Measurements from ENCODE around the gene ARHGEF35.
"Not testable (repeated sequence)": the region's sequence is repeated elsewhere in the genome, so short reads cannot be mapped to it uniquely, and the experiment has no call there.

ARHGEF35 gene

DNA sequence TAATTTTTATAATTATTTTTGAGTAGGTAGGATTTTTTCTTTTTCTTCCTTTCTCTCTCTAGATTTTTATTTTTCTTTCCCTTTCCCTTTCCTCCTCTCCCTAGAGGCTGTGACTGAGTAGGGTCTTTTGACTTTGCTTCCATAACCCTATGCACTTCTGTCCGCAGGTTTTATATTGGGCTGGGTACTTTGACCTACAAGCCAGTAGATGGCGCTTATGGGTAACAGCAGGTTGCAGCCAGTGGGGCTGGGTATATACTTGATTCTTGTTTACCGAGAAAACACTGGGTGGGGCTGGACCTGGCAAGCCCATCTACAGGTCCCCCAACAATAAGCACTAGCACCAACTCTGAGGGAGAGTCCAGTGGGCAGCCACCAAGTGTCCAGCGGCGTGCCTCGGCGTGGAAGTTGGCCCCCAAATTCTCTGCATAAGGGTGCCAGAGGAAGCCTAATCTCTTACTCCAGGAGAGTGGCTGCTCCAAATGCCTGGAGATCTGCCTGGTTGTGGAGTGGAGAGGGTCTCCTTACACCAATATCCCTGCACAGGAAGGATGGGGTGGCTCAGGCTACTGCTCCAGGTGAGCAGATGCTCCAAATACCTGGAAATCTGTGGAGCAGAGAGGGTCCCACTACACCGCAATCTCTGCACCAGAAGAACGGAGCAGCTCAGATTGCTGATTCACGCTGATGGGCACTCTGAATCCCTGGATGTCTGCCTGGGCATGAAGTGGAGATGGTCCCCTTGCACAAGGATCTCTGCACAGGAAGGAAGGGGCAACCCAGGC lies 17.1 kb downstream of the ARHGEF35 start:
- H3K27ac ChIP-seq (ENCODE audit: low read depth, low read length, severe bottlenecking); H3K4me3 ChIP-seq (ENCODE audit: extremely low read depth, insufficient read depth, low read length, poor library complexity, severe bottlenecking); H3K9me3 ChIP-seq (ENCODE audit: control insufficient read depth, low read length); H3K4me1 ChIP-seq (ENCODE audit: control insufficient read depth, insufficient read depth, low read length, poor library complexity, severe bottlenecking); H3K36me3 ChIP-seq (ENCODE audit: control insufficient read depth, insufficient read depth, low read length): not testable (repeated sequence)
- WGBS, 2 experiments (ENCODE audit: insufficient coverage in 2 of 2) = no CpG with 5 or more reads among the region's 10 CpGs

DNA sequence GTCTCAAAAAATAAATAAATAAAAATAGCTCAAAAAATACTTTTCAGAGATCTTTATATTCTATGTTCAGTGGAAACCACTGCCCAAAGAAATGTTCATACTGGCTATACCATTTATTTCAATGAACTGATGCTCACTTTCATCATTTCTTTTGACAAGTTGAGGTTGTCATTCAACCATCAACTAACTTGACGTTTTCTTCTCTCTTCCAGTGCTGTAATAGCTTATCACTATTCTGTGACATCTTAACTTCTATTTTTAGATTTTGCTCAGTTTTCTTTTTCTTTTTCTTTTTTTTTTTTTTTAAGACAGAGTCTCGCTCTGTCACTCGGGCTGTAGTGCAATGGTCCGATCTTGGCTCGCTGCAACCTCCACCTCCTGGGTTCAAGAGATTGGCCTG lies 21.0 kb downstream of the ARHGEF35 start:
- Histone ChIP-seq H3K4me1 (ENCODE audit: control insufficient read depth, insufficient read depth, low read length, poor library complexity, severe bottlenecking) (no peaks in the 10 kb centered on the region), H3K27ac (ENCODE audit: low read depth, low read length, severe bottlenecking) (no peak overlapping the region), H3K4me3 (ENCODE audit: extremely low read depth, insufficient read depth, low read length, poor library complexity, severe bottlenecking) (no peak overlapping the region), H3K36me3 (ENCODE audit: control insufficient read depth, insufficient read depth, low read length) (no peaks in the 10 kb centered on the region), H3K9me3 (ENCODE audit: control insufficient read depth, low read length) (no peaks in the 10 kb centered on the region)
- WGBS, 2 experiments (ENCODE audit: insufficient coverage in 2 of 2) = 89 to 91% methylated on average over 1 to 5 of the region's 5 CpGs

DNA sequence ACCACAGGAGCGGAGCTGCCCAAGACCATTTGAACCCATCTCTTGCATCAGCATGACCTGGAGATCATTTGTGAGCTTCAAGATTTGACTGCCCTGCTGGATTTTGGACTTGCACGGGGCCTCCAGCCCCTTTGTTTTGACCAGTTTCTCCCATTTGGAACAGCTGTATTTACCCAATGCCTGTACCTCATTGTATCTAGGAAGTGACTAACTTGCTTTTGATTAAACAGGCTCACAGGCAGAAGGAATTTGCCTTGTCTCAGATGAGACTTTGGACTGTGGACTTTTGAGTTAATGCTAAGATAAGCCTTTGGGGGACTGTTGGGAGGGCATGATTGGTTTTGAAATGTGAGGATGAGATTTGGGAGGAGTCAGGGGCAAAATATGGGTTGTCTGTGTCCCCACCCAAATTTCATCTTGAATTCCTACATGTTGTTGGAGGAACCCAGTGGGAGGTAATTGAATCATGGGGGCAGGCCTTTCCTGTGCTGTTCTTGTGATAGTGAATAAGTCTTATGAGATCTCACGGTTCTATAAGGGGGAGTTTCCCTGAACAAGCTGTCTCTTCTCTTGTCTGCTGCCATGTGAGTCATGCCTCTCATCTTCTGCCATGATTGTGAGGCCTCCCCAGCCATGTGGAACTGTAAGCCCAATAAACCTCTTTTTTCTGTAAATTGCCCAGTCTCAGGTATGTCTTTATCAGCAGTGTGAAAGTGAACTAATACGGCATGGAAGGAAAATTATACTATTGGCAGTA lies 23.9 kb downstream of the ARHGEF35 start:
- H3K4me3 ChIP-seq (ENCODE audit: extremely low read depth, insufficient read depth, low read length, poor library complexity, severe bottlenecking); H3K36me3 ChIP-seq (ENCODE audit: control insufficient read depth, insufficient read depth, low read length); H3K27ac ChIP-seq (ENCODE audit: low read depth, low read length, severe bottlenecking); H3K4me1 ChIP-seq (ENCODE audit: control insufficient read depth, insufficient read depth, low read length, poor library complexity, severe bottlenecking); H3K9me3 ChIP-seq (ENCODE audit: control insufficient read depth, low read length): not testable (repeated sequence)
- 94 to 100% methylated on average over 2 to 4 of the region's 4 CpGs for WGBS, 2 experiments (ENCODE audit: insufficient coverage in 2 of 2)

GRCh38 chr7:144164784-144165183 lies 30.8 kb downstream of the ARHGEF35 start:
- no peaks in the 10 kb centered on the region for H3K9me3 ChIP-seq (ENCODE audit: control insufficient read depth, low read length)
- no peak overlapping the region for H3K27ac ChIP-seq (ENCODE audit: low read depth, low read length, severe bottlenecking)
- no peak overlapping the region for H3K4me3 ChIP-seq (ENCODE audit: extremely low read depth, insufficient read depth, low read length, poor library complexity, severe bottlenecking)
- 93% methylated on average over 2 of the region's 2 CpGs; no CpG with 5 or more reads in 1 of the 2 experiments for WGBS, 2 experiments (ENCODE audit: insufficient coverage in 2 of 2)
- H3K36me3 ChIP-seq (ENCODE audit: control insufficient read depth, insufficient read depth, low read length) = no peaks in the 10 kb centered on the region
- H3K4me1 ChIP-seq (ENCODE audit: control insufficient read depth, insufficient read depth, low read length, poor library complexity, severe bottlenecking) = no peaks in the 10 kb centered on the region

GRCh38 chr7:144158861-144159260 lies 36.8 kb downstream of the ARHGEF35 start:
- H3K27ac ChIP-seq (ENCODE audit: low read depth, low read length, severe bottlenecking) = no peak overlapping the region
- no peaks in the 10 kb centered on the region for H3K36me3 ChIP-seq (ENCODE audit: control insufficient read depth, insufficient read depth, low read length)
- H3K9me3 ChIP-seq (ENCODE audit: control insufficient read depth, low read length) = no peaks in the 10 kb centered on the region
- no peaks in the 10 kb centered on the region for H3K4me1 ChIP-seq (ENCODE audit: control insufficient read depth, insufficient read depth, low read length, poor library complexity, severe bottlenecking)
- WGBS, 2 experiments (ENCODE audit: insufficient coverage in 2 of 2) = no CpG with 5 or more reads among the region's 1 CpG
- H3K4me3 ChIP-seq (ENCODE audit: extremely low read depth, insufficient read depth, low read length, poor library complexity, severe bottlenecking) = no peak overlapping the region

- Histone ChIP-seq H3K36me3 (ENCODE audit: control insufficient read depth, insufficient read depth, low read length) (no peaks in the 10 kb centered on the region), H3K27ac (ENCODE audit: low read depth, low read length, severe bottlenecking) (no peak overlapping the region), H3K4me1 (ENCODE audit: control insufficient read depth, insufficient read depth, low read length, poor library complexity, severe bottlenecking) (no peaks in the 10 kb centered on the region), H3K4me3 (ENCODE audit: extremely low read depth, insufficient read depth, low read length, poor library complexity, severe bottlenecking) (no peak overlapping the region), H3K9me3 (ENCODE audit: control insufficient read depth, low read length) (no peaks in the 10 kb centered on the region)
- WGBS, 2 experiments (ENCODE audit: insufficient coverage in 2 of 2) = 60% methylated on average over 1 of the region's 2 CpGs; no CpG with 5 or more reads in 1 of the 2 experiments
These were observed 47.3 kb downstream of the ARHGEF35 start for GRCh38 chr7:144148224-144148827.

GRCh38 chr7:144144426-144144825 lies 51.2 kb downstream of the ARHGEF35 start:
- Histone ChIP-seq H3K4me1 (ENCODE audit: control insufficient read depth, insufficient read depth, low read length, poor library complexity, severe bottlenecking) (no peaks in the 10 kb centered on the region), H3K27ac (ENCODE audit: low read depth, low read length, severe bottlenecking) (no peak overlapping the region), H3K9me3 (ENCODE audit: control insufficient read depth, low read length) (no peaks in the 10 kb centered on the region), H3K4me3 (ENCODE audit: extremely low read depth, insufficient read depth, low read length, poor library complexity, severe bottlenecking) (no peak overlapping the region), H3K36me3 (ENCODE audit: control insufficient read depth, insufficient read depth, low read length) (no peaks in the 10 kb centered on the region)
- WGBS, 2 experiments (ENCODE audit: insufficient coverage in 2 of 2) = 89 to 100% methylated on average over 1 of the region's 3 CpGs

- Histone ChIP-seq H3K36me3 (ENCODE audit: control insufficient read depth, insufficient read depth, low read length) (no peaks in the 10 kb centered on the region), H3K27ac (ENCODE audit: low read depth, low read length, severe bottlenecking) (no peak overlapping the region), H3K4me1 (ENCODE audit: control insufficient read depth, insufficient read depth, low read length, poor library complexity, severe bottlenecking) (no peaks in the 10 kb centered on the region), H3K4me3 (ENCODE audit: extremely low read depth, insufficient read depth, low read length, poor library complexity, severe bottlenecking) (no peak overlapping the region), H3K9me3 (ENCODE audit: control insufficient read depth, low read length) (no peaks in the 10 kb centered on the region)
- 82 to 93% methylated on average over 2 to 3 of the region's 3 CpGs for WGBS, 2 experiments (ENCODE audit: insufficient coverage in 2 of 2)
These were observed 53.4 kb downstream of the ARHGEF35 start for GRCh38 chr7:144142187-144142586.

DNA sequence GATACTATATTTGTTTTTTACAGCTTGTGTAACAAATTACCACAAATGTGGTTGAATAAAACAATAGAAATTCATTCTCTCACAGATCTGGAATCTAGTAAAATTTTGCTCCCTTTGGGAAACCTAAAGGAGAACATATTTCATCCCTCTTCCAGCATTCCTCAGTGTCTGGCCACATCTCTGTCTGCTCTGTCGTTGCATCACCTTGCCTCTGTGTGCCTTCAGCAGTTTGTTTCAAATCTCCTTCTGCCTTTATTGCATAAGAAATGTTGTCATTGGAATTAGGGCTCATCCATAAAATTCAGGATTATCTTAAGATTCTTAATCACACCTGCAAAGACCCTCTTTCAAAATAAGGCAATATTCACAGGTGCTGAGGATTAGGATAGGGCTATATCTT lies 58.1 kb downstream of the ARHGEF35 start:
- WGBS, 2 experiments (ENCODE audit: insufficient coverage in 2 of 2) = 67% methylated on average over 1 of the region's 1 CpG; no CpG with 5 or more reads in 1 of the 2 experiments
- no peaks in the 10 kb centered on the region for H3K36me3 ChIP-seq (ENCODE audit: control insufficient read depth, insufficient read depth, low read length)
- no peak overlapping the region for H3K4me3 ChIP-seq (ENCODE audit: extremely low read depth, insufficient read depth, low read length, poor library complexity, severe bottlenecking)
- H3K27ac ChIP-seq (ENCODE audit: low read depth, low read length, severe bottlenecking) = no peak overlapping the region
- no peaks in the 10 kb centered on the region for H3K9me3 ChIP-seq (ENCODE audit: control insufficient read depth, low read length)
- H3K4me1 ChIP-seq (ENCODE audit: control insufficient read depth, insufficient read depth, low read length, poor library complexity, severe bottlenecking) = no peaks in the 10 kb centered on the region
